Measurements from ENCODE around the gene FBXO45. TPM values are rescaled to one million over a fixed set of nuclear protein-coding genes. Genes with fewer than 3 reads are reported as not detected.
"Not testable (repeated sequence)": the region's sequence is repeated elsewhere in the genome, so short reads cannot be mapped to it uniquely, and the experiment has no call there.

FBXO45 gene
- total RNA-seq, 1 donor from 2014 or later: 23.0 TPM

- Mint-ChIP-seq H3K27ac (no peak overlapping the region), H3K27me3 (ENCODE audit: low read depth) (peaks cover 4% of the 10 kb centered on the region), H3K4me1 (ENCODE audit: low read depth) (peaks cover 7% of the 10 kb centered on the region), H3K4me3 (ENCODE audit: low read depth) (no peak overlapping the region), H3K9me3 (no peaks in the 10 kb centered on the region), H3K36me3 (ENCODE audit: low read depth) (no peaks in the 10 kb centered on the region)
- intact Hi-C loops (cut with micrococcal nuclease): no loop called here
- no peak for DNase-seq (ENCODE audit: low spot score)
Measured at GRCh38 chr3:196541684-196542445, 26.6 kb upstream of the FBXO45 start.

- Mint-ChIP-seq H3K36me3 (ENCODE audit: low read depth) (peaks cover 9% of the 10 kb centered on the region), H3K4me1 (ENCODE audit: low read depth) (peaks cover 1% of the 10 kb centered on the region), H3K27me3 (ENCODE audit: low read depth) (peaks cover 4% of the 10 kb centered on the region), H3K4me3 (ENCODE audit: low read depth) (no peak overlapping the region), H3K27ac (no peak overlapping the region), H3K9me3 (peaks cover 16% of the 10 kb centered on the region)
- DNase-seq (ENCODE audit: low spot score): no peak
- intact Hi-C loops (cut with micrococcal nuclease): no loop called here
Measured at GRCh38 chr3:196544491-196544992, 23.9 kb upstream of the FBXO45 start.

GRCh38 chr3:196546537-196546936 is 21.9 kb upstream of the FBXO45 start:
- Mint-ChIP-seq H3K27me3 (ENCODE audit: low read depth) (peaks cover 4% of the 10 kb centered on the region), H3K4me1 (ENCODE audit: low read depth) (peaks cover under 1% of the 10 kb centered on the region), H3K4me3 (ENCODE audit: low read depth) (no peak overlapping the region), H3K36me3 (ENCODE audit: low read depth) (peaks cover 19% of the 10 kb centered on the region), H3K27ac (no peak overlapping the region), H3K9me3 (peaks cover 28% of the 10 kb centered on the region)
- no peak for DNase-seq (ENCODE audit: low spot score)
- intact Hi-C loops (cut with micrococcal nuclease): no loop called here

GRCh38 chr3:196547067-196547466 is 21.4 kb upstream of the FBXO45 start:
- Mint-ChIP-seq H3K27ac (no peak overlapping the region), H3K4me3 (ENCODE audit: low read depth) (no peak overlapping the region)

GRCh38 chr3:196549312-196549711 is 19.1 kb upstream of the FBXO45 start:
- intact Hi-C loops (cut with micrococcal nuclease); H3K4me1 Mint-ChIP-seq (ENCODE audit: low read depth); H3K27ac Mint-ChIP-seq; H3K4me3 Mint-ChIP-seq (ENCODE audit: low read depth); DNase-seq (ENCODE audit: low spot score); H3K27me3 Mint-ChIP-seq (ENCODE audit: low read depth): not testable (repeated sequence)
- peaks cover 30% of the 10 kb centered on the region for H3K36me3 Mint-ChIP-seq (ENCODE audit: low read depth)
- H3K9me3 Mint-ChIP-seq: peaks cover 31% of the 10 kb centered on the region

More at GRCh38 chr3:196547067-196547466, 21.4 kb upstream of the FBXO45 start:
- intact Hi-C loops (cut with micrococcal nuclease): no loop called here
- peaks cover 4% of the 10 kb centered on the region for H3K27me3 Mint-ChIP-seq (ENCODE audit: low read depth)
- peaks cover 2% of the 10 kb centered on the region for H3K4me1 Mint-ChIP-seq (ENCODE audit: low read depth)
- peaks cover 31% of the 10 kb centered on the region for H3K9me3 Mint-ChIP-seq
- H3K36me3 Mint-ChIP-seq (ENCODE audit: low read depth): peaks cover 22% of the 10 kb centered on the region
- no peak for DNase-seq (ENCODE audit: low spot score)

GRCh38 chr3:196550172-196550571 is 18.3 kb upstream of the FBXO45 start:
- H3K27me3 Mint-ChIP-seq (ENCODE audit: low read depth); H3K4me3 Mint-ChIP-seq (ENCODE audit: low read depth); intact Hi-C loops (cut with micrococcal nuclease); DNase-seq (ENCODE audit: low spot score); H3K4me1 Mint-ChIP-seq (ENCODE audit: low read depth); H3K27ac Mint-ChIP-seq: not testable (repeated sequence)
- peaks cover 31% of the 10 kb centered on the region for H3K9me3 Mint-ChIP-seq
- H3K36me3 Mint-ChIP-seq (ENCODE audit: low read depth): peaks cover 39% of the 10 kb centered on the region

GRCh38 chr3:196552253-196552652 is 16.2 kb upstream of the FBXO45 start:
- DNase-seq (ENCODE audit: low spot score): no peak
- peaks cover 10% of the 10 kb centered on the region for H3K4me1 Mint-ChIP-seq (ENCODE audit: low read depth)
- H3K36me3 Mint-ChIP-seq (ENCODE audit: low read depth): peaks cover 45% of the 10 kb centered on the region
- no peak overlapping the region for H3K27ac Mint-ChIP-seq
- no peaks in the 10 kb centered on the region for H3K27me3 Mint-ChIP-seq (ENCODE audit: low read depth)
- H3K9me3 Mint-ChIP-seq: peaks cover 29% of the 10 kb centered on the region
- intact Hi-C loops (cut with micrococcal nuclease): no loop called here
- no peak overlapping the region for H3K4me3 Mint-ChIP-seq (ENCODE audit: low read depth)

- Mint-ChIP-seq H3K36me3 (ENCODE audit: low read depth) (peaks cover 40% of the 10 kb centered on the region), H3K9me3 (peaks cover 20% of the 10 kb centered on the region), H3K27me3 (ENCODE audit: low read depth) (no peaks in the 10 kb centered on the region), H3K4me1 (ENCODE audit: low read depth) (peaks cover 10% of the 10 kb centered on the region), H3K4me3 (ENCODE audit: low read depth) (no peak overlapping the region), H3K27ac (no peak overlapping the region)
- DNase-seq (ENCODE audit: low spot score): no peak
- intact Hi-C loops (cut with micrococcal nuclease): no loop called here
Measured at GRCh38 chr3:196553551-196553950, 14.9 kb upstream of the FBXO45 start.

- Mint-ChIP-seq H3K36me3 (ENCODE audit: low read depth) (peaks cover 40% of the 10 kb centered on the region), H3K9me3 (peaks cover 18% of the 10 kb centered on the region), H3K4me3 (ENCODE audit: low read depth) (no peak overlapping the region), H3K27ac (no peak overlapping the region), H3K4me1 (ENCODE audit: low read depth) (peaks cover 12% of the 10 kb centered on the region), H3K27me3 (ENCODE audit: low read depth) (no peaks in the 10 kb centered on the region)
- DNase-seq (ENCODE audit: low spot score): no peak
- intact Hi-C loops (cut with micrococcal nuclease): no loop called here
Measured at GRCh38 chr3:196554205-196554604, 14.3 kb upstream of the FBXO45 start.

- H3K4me1 Mint-ChIP-seq (ENCODE audit: low read depth): peaks cover 16% of the 10 kb centered on the region
- peaks cover 7% of the 10 kb centered on the region for H3K9me3 Mint-ChIP-seq
- H3K4me3 Mint-ChIP-seq (ENCODE audit: low read depth): no peak overlapping the region
- H3K36me3 Mint-ChIP-seq (ENCODE audit: low read depth): peaks cover 40% of the 10 kb centered on the region
- H3K27me3 Mint-ChIP-seq (ENCODE audit: low read depth): no peaks in the 10 kb centered on the region
- no peak for DNase-seq (ENCODE audit: low spot score)
- intact Hi-C loops (cut with micrococcal nuclease): no loop called here
- H3K27ac Mint-ChIP-seq: no peak overlapping the region
Measured at GRCh38 chr3:196555295-196555694, 13.2 kb upstream of the FBXO45 start.

- peaks cover 44% of the 10 kb centered on the region for H3K36me3 Mint-ChIP-seq (ENCODE audit: low read depth)
- no peak overlapping the region for H3K4me3 Mint-ChIP-seq (ENCODE audit: low read depth)
- no peaks in the 10 kb centered on the region for H3K9me3 Mint-ChIP-seq
- H3K27ac Mint-ChIP-seq: no peak overlapping the region
- H3K27me3 Mint-ChIP-seq (ENCODE audit: low read depth): no peaks in the 10 kb centered on the region
- H3K4me1 Mint-ChIP-seq (ENCODE audit: low read depth): peaks cover 24% of the 10 kb centered on the region
- intact Hi-C loops (cut with micrococcal nuclease): no loop called here
- no peak for DNase-seq (ENCODE audit: low spot score)
Measured at GRCh38 chr3:196557236-196557635, 11.2 kb upstream of the FBXO45 start.

GRCh38 chr3:196558476-196558875 is 10.0 kb upstream of the FBXO45 start:
- H3K36me3 Mint-ChIP-seq (ENCODE audit: low read depth): peaks cover 48% of the 10 kb centered on the region
- no peaks in the 10 kb centered on the region for H3K9me3 Mint-ChIP-seq
- peaks cover 30% of the 10 kb centered on the region for H3K4me1 Mint-ChIP-seq (ENCODE audit: low read depth)
- no peak overlapping the region for H3K4me3 Mint-ChIP-seq (ENCODE audit: low read depth)
- H3K27me3 Mint-ChIP-seq (ENCODE audit: low read depth): no peaks in the 10 kb centered on the region
- no peak overlapping the region for H3K27ac Mint-ChIP-seq
- DNase-seq (ENCODE audit: low spot score): no peak
- intact Hi-C loops (cut with micrococcal nuclease): no loop called here

- Mint-ChIP-seq H3K4me1 (ENCODE audit: low read depth) (peaks cover 42% of the 10 kb centered on the region), H3K9me3 (no peaks in the 10 kb centered on the region), H3K27me3 (ENCODE audit: low read depth) (no peaks in the 10 kb centered on the region), H3K36me3 (ENCODE audit: low read depth) (peaks cover 45% of the 10 kb centered on the region), H3K27ac (no peak overlapping the region), H3K4me3 (ENCODE audit: low read depth) (no peak overlapping the region)
- intact Hi-C loops (cut with micrococcal nuclease): no loop called here
- DNase-seq (ENCODE audit: low spot score): no peak
Measured at GRCh38 chr3:196559826-196560225, 8.6 kb upstream of the FBXO45 start.

All from activated T-helper 2 cell treated with anti-CD3 and anti-CD28 coated beads, Interferon-gamma antibody, Interleukin-2, Interleukin-4, amounts not matched to agents 10 μg/mL and 5 μg/mL and 100 μg/mL, durations not matched to agents 14 hours and 24 hours and 36 hours (primary cell).